ENCODE results near the gene CCNL1.
A peak's percentile ranks its signal among the peaks of the same experiment; 100 is the strongest.
"Not testable (repeated sequence)": the region's sequence is repeated elsewhere in the genome, so short reads cannot be mapped to it uniquely, and the experiment has no call there.

Gene CCNL1

DNA sequence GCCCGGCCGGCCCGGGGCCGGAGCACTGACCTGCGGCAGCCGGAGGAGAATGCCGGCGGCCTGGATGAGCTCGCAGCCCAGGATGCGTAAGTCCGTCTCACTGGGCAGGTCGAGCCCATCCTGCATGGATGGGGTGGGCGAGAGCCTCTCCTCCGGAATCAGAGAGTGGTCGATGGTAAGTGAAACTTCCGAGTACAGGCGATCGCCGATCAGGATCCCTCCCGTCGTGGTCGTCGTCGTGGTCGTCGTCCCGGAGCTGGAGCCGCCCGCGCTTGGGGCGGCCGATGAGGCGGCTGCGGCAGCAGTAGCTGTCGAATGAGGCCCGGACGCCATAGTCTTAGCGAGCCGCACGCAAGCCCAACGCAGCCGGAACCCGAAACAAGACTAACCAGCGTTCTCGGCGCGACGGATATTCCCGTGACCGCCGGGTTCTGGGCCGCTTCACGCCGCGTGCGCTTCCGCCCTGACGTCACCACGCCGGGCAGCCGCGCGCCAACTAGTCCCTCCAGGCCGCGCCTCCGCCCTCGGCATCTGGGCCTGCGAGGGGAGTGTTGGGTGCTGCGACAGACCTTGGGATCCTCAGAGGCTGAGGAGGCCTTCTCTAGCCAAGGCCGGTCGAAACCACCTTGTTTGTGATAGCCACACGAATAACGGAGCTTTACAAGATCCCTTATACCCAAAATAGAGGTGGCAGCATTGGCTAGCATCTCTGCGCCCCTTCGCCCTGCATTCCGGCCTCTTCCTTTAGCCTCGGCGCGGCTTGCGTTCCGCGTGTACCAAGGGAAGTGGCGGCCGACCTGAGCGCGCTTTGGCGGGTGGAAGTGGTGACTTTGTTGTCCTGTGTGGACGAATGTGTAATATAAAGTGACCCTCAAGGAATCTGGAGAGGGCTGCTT lies at the start of gene CCNL1:
Gene CCNL1, minus strand, starts transcription at position 386 of the 896 bp plus-strand sequence. Its CDS starts 53 bp downstream, at position 333.
- DNase-seq (ENCODE audit: low read depth in 2 of 2): peak; percentile 92 to 94

DNA sequence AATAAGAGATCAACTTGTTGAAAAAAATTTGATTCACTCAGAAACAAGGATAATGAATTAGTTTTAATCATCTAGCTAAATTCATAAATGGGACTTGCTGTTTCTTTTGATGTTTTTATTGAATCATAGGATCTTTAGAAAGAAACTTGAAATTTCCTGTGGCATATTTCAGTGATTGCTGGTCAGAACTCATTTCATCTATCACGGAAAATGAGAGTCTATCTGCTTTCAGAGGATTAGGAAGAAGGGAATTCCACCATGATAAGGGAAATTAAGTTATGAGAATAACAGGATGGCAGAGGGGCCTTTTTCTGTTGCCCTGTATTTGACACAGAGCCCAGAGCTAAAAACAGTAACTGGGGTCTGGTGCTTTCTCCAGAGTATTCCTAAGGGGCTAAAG lies 44.9 kb upstream of the CCNL1 start:
- no peak for DNase-seq (ENCODE audit: low read depth in 2 of 2)

DNA sequence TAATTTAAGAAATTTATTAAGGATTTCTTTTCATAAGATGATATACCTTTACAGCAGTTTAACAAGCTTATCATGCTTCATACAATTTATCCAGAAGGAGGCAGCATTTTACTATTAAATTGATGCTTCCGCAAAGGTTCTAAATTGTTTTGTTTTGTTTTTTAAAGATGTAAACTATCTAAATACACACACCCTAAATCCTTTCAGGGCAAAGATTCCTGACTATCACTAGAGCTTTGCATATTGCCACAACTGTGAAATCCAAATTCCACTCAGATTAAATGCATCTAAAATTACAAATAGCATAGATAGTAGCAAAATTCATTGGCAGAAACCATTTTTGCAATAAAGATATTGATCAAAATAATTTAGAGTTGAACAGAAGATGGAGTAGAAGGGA lies 44.5 kb upstream of the CCNL1 start:
- DNase-seq (ENCODE audit: low read depth in 2 of 2): no peak

DNA sequence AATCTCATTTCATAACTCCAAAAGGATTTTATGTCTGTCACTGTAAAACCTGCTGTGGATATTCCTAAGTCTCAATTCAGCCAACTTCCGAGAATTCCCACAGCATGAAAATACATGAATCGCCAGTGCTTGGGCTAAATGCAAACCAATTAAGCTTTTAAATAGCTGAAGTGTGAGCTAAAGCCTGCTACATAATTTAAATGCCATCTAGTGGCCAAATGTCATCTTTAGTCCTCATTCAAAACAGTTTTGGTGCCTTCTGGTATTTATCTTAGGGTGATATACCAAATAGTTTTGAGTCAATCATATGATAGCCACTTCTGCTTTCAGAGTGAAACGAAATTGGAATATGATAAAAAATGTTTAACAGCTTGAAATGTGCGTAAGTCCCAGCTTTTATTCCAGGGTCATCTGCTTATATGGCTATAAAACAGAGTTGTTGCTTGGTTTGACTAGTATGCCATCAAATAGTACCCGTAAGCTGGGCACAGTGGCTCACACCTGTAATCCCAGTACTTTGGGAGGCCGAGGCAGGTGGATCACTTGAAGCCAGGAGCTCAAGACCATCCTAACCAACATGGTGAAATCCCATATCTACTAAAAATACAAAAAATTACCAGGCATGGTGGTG lies 41.8 kb upstream of the CCNL1 start:
- DNase-seq (ENCODE audit: low read depth in 2 of 2): no peak

DNA sequence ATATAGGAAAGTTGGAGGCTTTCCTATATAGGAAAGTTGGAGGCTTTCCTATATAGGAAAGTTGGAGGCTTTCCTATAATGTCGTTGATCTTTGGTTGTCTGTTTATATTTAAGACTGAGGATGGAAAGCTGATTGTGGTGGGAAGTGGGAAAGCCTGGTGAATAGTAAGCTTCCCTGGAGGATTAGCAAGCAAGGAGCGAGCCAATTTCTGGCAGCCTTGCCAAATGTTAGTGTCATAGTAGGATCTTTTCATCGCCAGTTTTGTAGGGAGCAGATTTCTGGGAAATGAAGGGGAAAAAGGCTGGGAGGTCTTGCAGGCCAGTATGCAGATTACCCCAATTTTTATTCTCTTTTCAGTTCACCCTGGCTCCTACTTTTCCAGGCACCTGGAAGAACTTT lies 39.9 kb upstream of the CCNL1 start:
- no peak for DNase-seq (ENCODE audit: low read depth in 2 of 2)

DNA sequence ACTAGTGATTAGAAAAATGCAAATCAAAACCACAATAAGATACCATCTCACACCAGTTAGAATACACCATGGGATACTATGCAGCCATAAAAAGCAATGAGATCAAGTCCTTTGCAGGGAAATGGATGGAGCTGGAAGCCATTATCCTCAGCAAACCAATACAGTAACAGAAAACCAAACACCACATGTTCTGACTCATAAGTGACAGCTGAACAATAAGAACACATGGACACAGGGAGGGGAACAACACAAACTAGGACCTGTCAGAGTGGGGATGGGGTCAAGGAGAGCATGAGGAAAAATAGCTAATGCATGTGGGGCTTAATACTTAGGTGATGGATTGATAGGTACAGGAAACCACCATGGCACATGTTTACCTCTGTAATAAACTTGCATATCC lies 36.0 kb upstream of the CCNL1 start:
- no peak for DNase-seq (ENCODE audit: low read depth in 2 of 2)

DNA sequence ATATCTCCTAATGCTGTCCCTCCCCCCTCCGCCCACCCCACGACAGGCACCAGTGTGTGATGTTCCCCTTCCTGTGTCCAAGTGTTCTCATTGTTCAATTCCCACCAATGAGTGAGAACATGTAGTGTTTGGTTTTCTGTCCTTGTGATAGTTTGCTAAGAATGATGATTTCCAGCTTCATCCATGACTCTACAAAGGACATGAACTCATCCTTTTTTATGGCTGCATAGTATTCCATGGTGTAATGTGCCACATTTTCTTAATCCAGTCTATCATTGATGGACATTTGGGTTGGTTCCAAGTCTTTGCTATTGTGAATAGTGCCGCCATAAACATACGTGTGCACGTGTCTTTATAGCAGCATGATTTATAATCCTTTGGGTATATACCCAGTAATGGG lies 31.2 kb upstream of the CCNL1 start:
- not testable (repeated sequence) for DNase-seq (ENCODE audit: low read depth in 2 of 2)

DNA sequence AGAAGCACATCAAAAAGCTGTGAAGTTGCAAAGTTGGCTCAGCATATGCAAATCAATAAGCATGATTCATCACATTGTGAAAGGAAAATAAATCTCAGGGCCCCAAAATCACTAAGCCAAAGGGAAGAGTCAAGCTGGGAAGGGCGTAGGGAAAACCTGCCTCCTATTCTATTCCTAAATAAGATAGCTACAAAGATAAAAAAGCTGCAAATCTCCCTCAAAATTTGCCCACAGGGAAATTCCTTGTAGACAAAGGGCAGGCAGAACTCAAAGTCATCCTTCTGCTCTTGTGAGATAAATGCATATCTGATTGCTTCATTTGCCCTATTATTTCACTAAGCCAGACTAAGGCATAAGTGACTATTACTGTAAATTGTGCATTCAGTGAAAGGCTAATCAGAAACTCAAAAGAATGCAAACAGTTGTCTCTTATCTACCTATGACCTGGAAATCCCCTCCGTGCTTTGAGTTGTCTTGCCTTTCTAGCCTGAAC lies 30.5 kb upstream of the CCNL1 start:
- DNase-seq (ENCODE audit: low read depth in 2 of 2): no peak

DNA sequence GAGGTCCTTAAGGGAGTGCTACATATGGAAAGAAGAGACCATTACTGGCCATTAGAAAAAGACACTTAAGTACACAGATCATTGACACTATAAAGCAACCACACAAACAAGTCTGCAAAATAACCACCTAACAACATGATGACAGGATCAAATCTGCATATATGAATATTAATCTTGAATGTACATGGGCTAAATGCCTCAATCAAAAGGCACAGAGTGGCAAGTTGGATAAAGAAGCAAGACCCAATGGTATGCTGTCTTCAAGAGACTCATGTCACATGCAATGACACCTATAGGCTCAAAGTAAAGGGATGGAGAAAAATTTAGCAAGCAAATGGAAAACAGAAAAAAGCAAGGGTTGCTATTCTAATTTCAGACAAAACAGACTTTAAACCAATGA lies 28.4 kb upstream of the CCNL1 start:
- no peak for DNase-seq (ENCODE audit: low read depth in 2 of 2)

DNA sequence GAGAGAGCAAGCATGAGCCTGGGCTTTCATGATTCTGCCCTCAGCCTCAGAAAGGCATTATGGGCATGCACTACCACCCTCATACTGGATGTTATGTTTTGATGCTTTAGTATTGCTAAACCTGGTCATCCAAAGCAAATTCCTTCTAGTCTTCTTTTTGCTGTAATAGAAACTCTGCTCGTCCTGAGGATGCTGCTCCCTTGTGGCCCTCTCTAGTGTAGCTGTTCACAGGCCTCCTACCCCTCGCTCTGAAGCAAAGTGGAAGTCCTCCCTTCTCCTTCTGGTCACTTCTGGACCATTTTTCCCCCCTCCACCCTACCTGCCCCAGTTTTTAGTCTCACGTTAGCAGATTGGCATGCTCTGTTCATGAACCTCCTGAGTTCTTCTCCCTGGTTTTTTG lies 22.9 kb upstream of the CCNL1 start:
- no peak for DNase-seq (ENCODE audit: low read depth in 2 of 2)

DNA sequence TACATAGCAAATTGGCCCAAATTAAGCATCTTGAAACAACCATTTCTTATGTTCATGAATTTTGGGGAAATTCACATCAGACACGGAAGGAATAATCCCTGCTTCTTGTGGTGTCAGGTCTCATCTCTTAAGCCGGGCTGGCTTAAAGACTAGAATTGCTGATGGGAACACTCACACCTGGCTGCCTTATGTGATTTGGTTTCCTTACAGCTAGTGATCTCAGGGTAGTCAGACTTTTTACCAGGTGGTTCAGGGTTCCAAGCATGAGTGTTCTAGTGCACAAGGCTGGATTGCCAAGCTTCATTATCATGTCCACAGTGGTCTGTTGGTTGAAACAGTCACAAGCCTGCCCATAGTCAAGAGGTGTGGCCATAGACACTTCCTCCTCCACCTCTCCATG lies 20.3 kb upstream of the CCNL1 start:
- DNase-seq (ENCODE audit: low read depth in 2 of 2): no peak

DNA sequence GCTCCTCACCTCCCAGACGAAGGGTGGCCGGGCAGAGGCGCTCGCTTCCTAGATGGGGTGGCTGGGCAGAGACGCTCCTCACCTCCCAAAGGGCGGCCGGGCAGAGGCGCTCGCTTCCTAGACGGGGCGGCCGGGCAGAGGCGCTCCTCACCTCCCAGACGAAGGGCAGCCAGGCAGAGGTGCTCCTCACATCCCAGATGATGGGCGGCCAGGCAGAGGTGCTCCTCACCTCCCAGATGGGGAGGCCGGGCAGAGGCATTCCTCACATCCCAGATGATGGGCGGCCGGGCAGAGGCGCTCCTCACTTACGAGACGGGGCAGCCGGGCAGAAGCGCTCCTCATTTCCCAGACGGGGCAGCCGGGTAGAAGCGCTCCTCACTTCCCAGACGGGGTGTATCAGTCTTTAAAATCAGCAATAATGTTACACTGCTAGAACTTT lies 19.4 kb upstream of the CCNL1 start:
- DNase-seq (ENCODE audit: low read depth in 2 of 2): no peak

DNA sequence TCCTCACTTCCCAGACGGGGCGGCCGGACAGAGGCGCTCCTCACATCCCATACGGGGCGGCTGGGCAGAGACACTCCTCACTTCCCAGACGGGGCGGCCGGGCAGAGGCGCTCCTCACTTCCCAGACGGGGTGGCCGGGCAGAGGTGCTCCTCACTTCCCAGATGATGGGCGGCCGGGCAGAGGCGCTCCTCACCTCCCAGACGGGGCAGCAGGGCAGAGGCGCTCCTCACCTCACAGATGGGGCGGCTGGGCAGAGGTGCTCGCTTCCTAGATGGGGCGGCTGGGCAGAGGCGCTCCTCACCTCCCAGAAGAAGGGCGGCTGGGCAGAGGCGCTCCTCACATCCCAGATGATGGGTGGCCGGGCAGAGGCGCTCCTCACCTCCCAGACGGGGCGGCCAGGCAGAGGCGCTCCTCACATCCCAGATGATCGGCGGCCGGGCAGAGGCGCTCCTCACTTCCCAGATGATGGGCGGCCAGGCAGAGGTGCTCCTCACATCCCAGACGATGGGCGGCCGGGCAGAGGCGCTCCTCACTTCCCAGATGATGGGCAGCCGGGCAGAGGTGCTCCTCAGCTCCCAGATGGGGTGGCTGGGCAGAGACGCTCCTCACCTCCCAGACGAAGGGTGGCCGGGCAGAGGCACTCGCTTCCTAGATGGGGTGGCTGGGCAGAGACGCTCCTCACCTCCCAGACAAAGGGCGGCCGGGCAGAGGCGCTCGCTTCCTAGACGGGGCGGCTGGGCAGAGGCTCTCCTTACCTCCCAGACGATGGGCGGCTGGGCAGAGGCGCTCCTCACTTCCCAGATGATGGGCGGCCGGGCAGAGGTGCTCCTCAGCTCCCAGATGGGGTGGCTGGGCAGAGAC lies 18.8 kb upstream of the CCNL1 start:
- not testable (repeated sequence) for DNase-seq (ENCODE audit: low read depth in 2 of 2)

DNA sequence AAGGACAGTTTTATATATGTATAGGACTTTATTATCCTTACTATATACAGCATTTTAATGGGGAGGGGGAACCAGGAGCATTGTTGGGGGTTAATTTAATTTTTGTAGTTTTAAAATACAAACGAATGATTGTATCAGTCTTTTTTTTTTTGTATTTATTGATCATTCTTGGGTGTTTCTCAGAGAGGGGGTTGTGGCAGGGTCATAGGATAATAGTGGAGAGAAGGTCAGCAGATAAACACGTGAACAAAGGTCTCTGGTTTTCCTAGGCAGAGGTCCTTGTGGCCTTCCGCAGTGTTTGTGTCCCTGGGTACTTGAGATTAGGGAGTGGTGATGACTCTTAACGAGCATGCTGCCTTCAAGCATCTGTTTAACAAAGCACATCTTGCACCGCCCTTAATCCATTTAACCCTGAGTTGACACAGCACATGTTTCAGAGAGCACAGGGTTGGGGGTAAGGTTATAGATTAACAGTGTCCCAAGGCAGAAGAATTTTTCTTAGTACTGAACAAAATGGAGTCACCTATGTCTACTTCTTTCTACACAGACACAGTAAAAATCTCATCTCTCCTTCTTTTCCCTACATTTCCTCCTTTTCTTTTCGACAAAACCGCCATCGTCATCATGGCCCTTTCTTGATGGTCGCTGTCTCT lies 18.0 kb upstream of the CCNL1 start:
- DNase-seq (ENCODE audit: low read depth in 2 of 2): not testable (repeated sequence)

DNA sequence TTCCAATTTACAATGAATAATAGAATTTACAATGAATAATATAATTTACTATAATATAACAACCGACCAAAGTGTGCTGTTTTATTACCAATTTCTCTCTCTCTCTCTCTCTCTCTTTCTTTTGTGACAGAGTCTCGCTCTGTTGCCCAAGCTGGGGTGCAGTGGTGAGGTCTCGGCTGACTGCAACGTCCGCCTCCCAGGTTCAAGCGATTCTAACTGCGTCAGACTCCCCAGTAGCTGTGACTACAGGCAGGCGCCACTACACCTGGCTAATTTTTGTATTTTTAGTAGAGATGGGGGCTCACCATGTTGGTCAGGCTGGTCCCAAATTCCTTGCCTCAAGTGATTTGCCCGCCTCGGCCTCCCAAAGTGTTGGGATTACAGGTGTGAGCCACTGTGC lies 17.0 kb upstream of the CCNL1 start:
- DNase-seq (ENCODE audit: low read depth in 2 of 2): no peak

DNA sequence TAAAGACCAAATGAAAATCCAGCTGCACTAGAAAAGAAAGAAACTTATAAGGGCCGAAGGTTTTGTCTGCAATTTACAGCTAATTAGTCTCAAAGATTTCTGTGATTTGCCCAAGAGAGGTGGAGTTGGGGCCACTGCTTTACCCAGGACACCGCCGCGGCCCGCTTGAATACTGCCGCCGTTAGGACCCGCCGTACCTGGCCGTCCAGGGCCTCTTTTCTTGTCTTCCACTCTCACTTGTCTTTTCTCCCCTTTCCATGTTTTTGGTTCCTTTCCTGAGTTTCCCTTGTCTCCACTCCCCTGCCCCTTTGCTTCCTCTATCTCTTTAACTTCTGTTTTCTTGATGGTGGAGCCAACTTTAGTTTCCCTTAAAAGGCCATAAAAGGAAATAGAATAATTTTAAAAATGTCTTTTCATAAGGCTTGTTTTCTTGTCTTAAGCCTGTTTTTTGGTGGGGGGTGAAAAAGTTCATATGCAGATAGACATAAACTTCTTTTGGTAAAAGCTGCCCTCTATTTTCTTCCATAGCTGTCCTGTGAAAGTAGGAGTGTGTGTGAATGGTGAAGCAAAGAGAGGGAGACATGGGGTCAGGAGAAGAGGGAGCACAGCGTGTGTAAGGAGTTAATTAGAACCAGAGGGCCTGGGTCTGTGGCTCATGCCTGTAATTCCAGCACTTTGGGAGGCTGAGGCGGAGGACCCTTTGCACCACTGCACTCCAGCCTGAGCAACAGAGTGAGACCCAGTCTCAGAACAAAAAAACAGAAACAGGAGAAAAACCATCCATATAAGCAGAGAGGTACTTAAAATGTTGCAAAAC lies 16.0 kb upstream of the CCNL1 start:
- peak in 1 of 2 donors; percentile 17 for DNase-seq (ENCODE audit: low read depth in 2 of 2)

DNA sequence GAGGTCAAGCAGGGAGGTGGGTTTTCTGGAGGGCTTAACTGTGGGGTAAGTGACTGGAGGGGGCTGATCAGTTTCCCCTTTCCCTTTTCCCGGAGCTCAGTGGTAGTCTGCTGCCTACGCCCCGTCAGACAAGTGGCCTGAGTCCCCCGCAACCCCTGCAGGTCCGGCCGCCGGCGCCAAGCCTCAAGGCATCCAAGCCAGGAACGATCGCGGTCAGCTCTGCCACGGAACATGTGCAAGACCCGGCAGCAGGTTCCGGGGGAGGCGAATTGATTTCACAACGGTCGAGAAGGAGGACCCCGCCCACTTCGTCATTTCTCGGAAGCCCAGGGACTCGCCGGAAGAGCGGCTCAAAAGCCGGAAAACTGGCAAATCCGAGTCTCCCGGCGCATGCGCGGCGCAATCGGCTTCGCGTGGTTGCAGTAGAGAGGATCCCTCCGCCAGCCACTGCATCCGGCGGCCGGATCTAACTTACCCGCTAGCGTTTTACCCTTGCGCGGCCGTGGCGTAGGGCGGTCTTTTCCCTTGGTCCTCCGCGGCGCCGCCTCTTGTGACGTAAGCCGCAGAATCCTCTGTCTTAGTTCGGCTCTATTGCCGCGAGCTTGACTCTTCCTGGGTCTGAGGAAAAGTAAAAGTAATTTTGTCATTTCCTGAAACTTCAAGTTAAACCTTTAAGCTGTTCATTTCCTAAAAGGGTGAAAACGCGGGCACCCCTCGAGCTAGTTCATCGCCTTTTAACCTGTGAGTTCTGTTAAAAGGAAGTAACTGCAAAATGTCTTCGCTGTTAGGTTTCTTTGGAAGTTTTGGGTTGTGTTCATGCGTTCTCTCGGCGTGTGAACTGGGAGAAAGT lies 14.9 kb upstream of the CCNL1 start:
- peak; percentile 96 for DNase-seq (ENCODE audit: low read depth in 2 of 2)

DNA sequence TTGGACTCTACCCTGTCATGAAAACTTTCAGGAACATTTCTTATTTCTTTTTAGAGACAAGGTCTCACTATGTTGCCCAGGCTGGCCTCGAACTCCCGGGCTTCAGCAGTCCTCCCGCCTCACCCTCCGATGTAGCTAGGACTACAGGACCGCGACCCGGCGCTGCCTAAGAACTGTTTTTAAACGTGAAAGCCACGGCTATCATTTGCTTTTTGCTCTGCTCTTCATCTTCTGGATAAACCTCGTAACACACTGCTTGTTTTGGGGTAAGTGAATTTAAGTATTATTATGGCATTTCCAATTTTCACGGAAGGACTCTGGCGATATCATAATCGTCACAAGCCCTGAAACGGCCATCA lies 14.3 kb upstream of the CCNL1 start:
- no peak for DNase-seq (ENCODE audit: low read depth in 2 of 2)

DNA sequence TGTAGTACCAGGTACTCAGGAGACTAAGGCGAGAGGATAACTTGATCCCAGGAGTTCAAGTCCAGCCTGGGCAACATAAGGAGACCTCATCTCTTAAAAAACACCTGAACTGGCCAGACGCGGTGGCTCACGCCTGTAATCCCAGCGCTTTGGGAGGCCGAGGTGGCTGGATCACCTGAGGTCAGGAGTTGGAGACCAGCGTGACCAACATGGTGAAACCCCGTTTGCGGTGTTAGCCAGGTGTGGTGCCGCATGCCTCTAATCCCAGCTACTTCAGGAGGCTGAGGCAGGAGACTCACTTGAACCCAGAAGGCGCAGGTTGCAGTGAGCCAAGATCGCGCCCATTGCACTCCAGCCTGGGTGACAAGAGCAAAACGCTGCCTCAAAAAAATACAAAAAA lies 13.4 kb upstream of the CCNL1 start:
- DNase-seq (ENCODE audit: low read depth in 2 of 2): not testable (repeated sequence)

DNA sequence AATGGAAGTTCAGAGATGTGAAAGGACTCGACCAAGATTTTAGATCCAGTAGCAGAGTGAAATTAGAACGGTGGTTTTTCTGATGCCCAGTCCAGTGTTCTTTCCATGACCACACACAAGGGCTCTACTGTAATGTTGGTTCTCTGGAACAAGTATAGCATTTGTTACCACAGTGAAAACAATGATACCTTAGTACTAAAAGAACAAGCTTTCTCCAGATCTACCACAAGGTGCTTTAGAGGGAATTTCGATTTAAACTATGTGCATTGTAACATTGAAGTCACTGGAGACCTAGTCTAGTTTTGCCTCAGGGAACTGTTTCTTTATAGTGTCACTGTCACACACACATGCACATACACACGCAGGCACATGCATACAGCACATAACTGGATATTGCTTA lies 12.8 kb upstream of the CCNL1 start:
- no peak for DNase-seq (ENCODE audit: low read depth in 2 of 2)
